Mucosa of stomach (tissue), 1 donor: ENCODE data around the gene CCDC33.

Experiments
- H3K27me3 ChIP-seq: one replicate; pipeline ENCODE4 v1.7.0; 2013; ENCODE audit warnings: mild to moderate bottlenecking, low read length; ENCODE audit not compliant: control insufficient read depth, insufficient read depth
- H3K36me3 ChIP-seq: one replicate; pipeline ENCODE4 v1.7.0; 2013; ENCODE audit warnings: low read length; ENCODE audit not compliant: control insufficient read depth, insufficient read depth
- H3K4me1 ChIP-seq: one replicate; pipeline ENCODE4 v1.7.0; 2013; ENCODE audit warnings: mild to moderate bottlenecking, low read length; ENCODE audit not compliant: control insufficient read depth, insufficient read depth
- H3K4me3 ChIP-seq: one replicate; pipeline ENCODE4 v1.7.0; 2013; ENCODE audit warnings: low read length
- H3K9ac ChIP-seq: one replicate; pipeline ENCODE4 v1.7.0; 2013; ENCODE audit warnings: mild to moderate bottlenecking, low read length, moderate library complexity
- H3K9me3 ChIP-seq: one replicate; pipeline ENCODE4 v1.7.0; 2013; ENCODE audit warnings: mild to moderate bottlenecking, low read length, moderate library complexity; ENCODE audit not compliant: control insufficient read depth
- donor health status: Pancreatic carcinoma.

CCDC33 gene

DNA sequence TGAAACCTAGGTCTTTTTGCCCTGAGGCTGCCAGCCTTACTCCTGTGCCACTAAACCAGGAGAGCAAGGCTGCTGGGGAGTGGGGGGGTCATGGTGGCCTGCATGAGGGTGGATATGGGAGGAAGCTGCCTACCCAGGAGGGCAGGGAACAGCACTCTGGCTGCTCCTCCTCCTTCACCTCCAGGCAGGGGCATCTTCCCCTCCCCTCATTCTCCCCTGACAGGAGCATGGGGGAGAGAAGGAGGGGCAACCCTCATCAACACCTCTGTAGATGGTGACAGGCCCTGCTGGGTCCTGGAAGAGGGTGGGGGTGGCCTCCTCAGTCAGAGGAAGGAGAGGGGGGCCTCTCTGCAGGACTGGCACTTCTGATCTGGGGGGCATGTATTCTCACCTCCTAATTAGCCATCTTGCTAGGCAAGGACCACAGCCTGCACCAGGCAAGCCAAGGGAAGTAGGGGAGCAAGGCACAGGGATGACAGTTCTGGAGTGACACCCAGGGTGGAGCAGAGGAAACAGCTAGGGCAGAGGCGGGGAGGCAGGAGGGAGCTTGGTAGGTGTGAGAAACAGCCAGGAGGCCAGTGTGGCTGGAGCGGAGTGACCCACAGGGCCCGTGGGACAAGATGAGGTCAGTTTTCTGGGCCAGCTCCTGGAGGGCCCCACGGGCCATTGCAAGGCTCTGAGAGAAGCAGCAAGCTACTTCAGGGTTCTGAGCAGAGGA lies 4.9 kb downstream of the CCDC33 start:
- H3K4me1 ChIP-seq, result peaks cover 56% of the 10 kb centered on the region
- no peaks in the 10 kb centered on the region for H3K36me3 ChIP-seq
- peaks cover 5% of the 10 kb centered on the region for H3K27me3 ChIP-seq
- no peaks in the 10 kb centered on the region for H3K9me3 ChIP-seq
- H3K9ac ChIP-seq, result no peak overlapping the region
- H3K4me3 ChIP-seq, result no peak overlapping the region

DNA sequence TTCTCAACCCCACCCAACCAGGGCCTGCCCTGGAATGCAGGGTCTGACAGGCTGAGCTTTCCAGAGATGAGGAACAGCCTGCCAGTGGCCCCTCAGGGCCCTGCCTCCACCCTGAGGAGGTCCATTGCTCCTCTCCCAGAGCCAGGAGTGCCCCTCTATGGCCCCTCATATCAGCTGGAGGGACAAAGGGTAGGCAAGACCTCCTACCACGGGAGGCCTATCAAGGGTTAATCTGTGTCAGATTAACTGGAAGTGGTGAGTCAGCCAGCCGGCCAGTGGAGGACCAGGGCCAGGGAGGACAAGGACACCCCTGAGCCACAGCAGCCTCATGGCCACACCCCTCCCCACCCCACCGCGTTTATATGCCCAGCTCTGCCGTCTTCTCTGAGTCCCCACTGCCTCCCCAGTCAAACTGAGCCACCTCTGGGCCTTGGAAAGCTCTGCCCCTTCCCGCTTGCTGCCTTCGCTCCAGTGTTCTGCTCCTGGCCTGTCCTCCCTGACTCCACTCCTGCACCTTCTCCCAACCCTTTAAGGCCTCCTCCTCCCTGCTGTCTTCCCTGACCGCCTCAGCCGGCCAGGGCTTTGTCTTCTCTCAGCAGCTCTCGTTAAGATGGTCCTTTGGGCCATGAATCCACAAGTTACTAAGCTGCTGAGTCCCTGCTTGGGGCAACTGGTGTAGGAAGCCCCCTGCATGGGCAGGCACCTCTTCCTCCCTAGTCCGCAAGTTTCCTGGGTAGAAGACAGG lies 6.5 kb downstream of the CCDC33 start:
- no peaks in the 10 kb centered on the region for H3K9me3 ChIP-seq
- H3K36me3 ChIP-seq, result no peaks in the 10 kb centered on the region
- no peak overlapping the region for H3K4me3 ChIP-seq
- H3K4me1 ChIP-seq, result peaks cover 48% of the 10 kb centered on the region
- no peak overlapping the region for H3K9ac ChIP-seq
- H3K27me3 ChIP-seq, result peaks cover 5% of the 10 kb centered on the region

DNA sequence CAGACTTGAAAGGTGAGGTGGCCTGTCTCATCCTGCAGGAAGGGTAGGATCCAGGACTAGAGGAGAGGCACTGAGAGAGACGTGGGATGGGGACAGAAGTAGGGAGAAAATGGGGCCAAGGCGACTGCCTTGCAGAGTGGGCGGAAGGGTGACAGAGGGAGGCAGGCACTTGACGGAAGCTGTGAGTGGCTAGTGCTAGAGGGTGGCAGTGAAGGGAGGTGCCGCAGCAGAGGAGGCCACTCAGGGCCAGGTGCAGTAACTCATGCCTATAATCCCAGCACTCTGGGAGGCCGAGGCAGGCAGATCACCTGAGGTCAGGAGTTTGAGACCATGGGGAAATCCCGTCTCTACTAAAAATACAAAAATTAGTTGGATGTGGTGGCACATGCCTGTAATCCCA lies 7.3 kb downstream of the CCDC33 start:
- Histone ChIP-seq H3K4me3 (no peak overlapping the region), H3K4me1 (peaks cover 48% of the 10 kb centered on the region), H3K36me3 (no peaks in the 10 kb centered on the region), H3K27me3 (peaks cover 5% of the 10 kb centered on the region), H3K9ac (no peak overlapping the region), H3K9me3 (no peaks in the 10 kb centered on the region)

DNA sequence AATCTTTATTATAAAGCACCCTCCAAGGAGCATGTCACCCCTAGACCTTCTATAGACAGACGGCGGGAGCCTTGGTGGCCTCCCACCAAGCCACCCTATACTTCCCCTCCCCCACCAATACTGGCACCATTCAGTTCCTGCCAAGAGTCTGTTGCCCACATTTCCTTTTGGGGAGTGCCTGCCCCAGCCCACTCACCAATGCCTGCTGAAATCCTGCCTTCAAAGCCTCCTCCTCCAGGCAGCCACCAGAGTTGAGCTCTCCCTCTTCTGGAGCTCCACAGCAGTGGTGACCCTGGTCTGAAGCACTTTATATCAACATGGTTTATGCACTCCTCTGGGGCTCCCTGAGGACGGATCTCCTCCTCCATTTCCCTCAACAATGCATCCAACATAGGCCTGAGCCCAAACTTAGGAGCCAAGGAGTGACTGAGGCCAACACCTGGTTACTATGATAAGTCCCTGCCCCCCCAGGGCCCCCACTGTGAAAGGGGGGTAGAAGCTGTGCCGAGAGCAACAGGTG lies 8.8 kb downstream of the CCDC33 start:
- Histone ChIP-seq H3K9me3 (no peaks in the 10 kb centered on the region), H3K36me3 (no peaks in the 10 kb centered on the region), H3K4me3 (no peak overlapping the region), H3K9ac (no peak overlapping the region), H3K27me3 (peaks cover 5% of the 10 kb centered on the region), H3K4me1 (peaks cover 36% of the 10 kb centered on the region)

DNA sequence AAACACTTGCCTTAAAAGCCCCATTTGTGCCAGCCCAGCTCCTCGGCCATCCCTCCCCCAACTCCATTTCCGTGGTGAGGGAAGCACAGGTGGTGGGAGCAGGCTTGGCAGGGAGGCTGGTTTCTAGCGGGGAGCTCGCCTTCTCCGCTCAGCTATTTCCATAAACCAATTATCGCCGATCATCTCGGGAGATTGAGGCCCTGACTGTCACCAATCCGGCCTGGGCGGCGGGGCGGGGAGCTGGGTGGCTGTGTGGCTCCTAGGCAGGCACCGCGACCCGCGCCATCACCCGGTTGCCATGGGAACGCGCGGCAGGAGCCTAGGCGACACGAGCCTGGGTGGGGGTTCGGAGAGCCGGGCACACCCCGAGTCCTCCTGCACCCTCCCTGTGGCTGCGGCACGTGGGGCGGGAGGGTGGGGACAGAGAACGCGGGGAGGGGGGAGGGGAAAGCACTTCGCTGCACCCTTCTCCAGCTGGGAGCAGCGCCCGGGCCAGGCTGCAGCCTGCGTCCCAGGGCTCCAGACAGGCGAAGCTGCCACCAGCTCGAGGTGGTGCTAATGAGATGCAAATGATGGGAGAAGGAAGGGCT lies 9.3 kb downstream of the CCDC33 start:
- Histone ChIP-seq H3K4me3 (no peak overlapping the region), H3K9me3 (no peaks in the 10 kb centered on the region), H3K36me3 (no peaks in the 10 kb centered on the region), H3K4me1 (peaks cover 31% of the 10 kb centered on the region), H3K27me3 (peaks cover 5% of the 10 kb centered on the region), H3K9ac (no peak overlapping the region)

DNA sequence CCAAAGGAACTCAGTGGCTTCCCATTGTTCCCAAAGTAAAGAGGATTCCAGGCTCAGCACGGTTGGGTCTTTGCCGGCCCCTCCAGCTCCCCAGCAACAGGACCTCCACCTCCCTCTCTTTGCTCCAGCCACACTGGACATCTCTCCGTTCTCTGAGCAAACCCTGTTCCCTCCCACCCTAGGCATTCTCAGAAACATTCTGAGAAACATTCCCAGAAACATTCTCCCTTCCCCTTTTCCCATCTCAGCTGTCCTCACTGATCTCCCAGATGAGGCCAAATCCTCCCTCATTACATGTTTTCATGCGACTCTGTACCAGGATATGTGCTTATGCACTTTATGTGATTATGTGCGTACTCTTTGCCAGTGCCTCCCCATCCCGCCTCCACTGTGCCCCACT lies 14.1 kb downstream of the CCDC33 start:
- Histone ChIP-seq H3K9me3 (no peaks in the 10 kb centered on the region), H3K27me3 (peaks cover 4% of the 10 kb centered on the region), H3K36me3 (no peaks in the 10 kb centered on the region), H3K9ac (no peak overlapping the region), H3K4me3 (no peak overlapping the region), H3K4me1 (peaks cover 2% of the 10 kb centered on the region)

DNA sequence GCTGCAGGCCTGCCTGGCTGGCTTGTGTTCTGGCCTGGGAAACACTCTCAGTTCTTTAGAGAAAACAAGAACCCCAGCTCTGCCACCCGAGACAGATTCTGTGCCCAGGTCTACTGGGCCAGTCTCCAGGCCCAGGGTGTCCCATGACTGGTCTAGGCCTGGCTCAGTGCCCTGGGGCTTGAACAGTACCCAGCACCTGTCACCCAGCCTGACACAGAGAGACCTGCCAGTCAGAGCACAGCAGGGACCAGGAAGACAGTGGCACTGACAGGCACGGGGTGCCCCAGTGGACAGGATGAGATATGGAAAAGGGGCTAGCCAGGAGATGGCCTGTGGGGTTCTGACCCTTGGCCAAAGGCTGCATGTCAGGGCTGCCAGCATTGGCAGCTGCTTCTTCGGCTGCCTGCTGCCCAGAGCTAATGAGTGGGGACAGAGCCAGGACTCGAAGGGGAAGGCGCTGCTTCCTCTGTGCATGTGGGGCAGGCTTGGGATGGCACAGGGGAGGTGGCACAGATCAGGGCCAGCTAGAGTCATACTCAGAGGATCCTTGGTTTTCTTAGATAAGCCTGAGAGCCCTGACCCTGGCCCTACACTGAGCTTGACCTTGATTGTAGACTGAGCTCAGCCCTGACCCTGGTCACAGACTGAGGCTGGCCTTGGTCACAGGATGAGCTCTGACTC lies 15.1 kb downstream of the CCDC33 start:
- H3K27me3 ChIP-seq, result peaks cover 4% of the 10 kb centered on the region
- H3K36me3 ChIP-seq, result no peaks in the 10 kb centered on the region
- no peak overlapping the region for H3K9ac ChIP-seq
- no peaks in the 10 kb centered on the region for H3K4me1 ChIP-seq
- no peak overlapping the region for H3K4me3 ChIP-seq
- H3K9me3 ChIP-seq, result no peaks in the 10 kb centered on the region

DNA sequence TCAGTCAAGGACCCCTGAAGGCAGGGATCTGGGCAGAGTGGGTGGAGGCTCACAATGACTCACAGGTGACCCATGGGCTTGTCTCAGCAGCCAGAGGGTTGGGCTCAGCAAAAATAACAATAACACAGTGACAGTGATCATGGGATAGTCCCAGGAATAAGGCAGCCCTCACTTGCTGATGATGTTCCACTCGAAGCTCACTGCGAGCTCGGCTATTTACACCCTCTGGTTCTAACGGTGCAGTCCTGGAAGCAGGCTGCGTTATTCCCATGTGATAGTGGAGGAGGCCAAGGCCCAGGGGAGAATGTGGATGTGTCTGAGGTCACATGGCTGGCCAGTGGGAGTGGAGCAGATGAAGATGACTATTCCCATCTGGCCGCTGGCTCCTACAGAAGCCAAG lies 16.2 kb downstream of the CCDC33 start:
- H3K9ac ChIP-seq, result no peak overlapping the region
- H3K4me1 ChIP-seq, result no peaks in the 10 kb centered on the region
- no peak overlapping the region for H3K4me3 ChIP-seq
- H3K9me3 ChIP-seq, result no peaks in the 10 kb centered on the region
- no peaks in the 10 kb centered on the region for H3K36me3 ChIP-seq
- peaks cover 4% of the 10 kb centered on the region for H3K27me3 ChIP-seq

DNA sequence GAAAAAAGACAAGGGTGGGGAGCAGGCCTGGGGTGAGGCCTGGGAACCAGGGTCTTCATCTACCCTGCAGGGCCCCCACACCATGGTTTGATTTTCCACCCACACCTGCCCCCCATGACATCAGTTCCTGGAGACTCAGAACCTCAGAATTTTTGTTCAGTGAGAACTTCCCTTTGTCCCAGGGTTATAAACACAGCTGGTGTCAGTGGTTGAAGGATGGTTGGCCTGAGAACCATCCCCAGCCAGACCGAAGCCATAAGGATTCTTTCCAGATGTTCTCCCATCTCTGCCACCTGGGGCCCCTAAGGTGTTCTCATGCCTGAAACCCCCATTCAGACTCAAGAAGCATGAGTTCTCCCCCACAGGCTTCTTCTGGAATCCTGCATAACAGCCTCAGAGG lies 16.6 kb downstream of the CCDC33 start:
- H3K4me1 ChIP-seq, result no peaks in the 10 kb centered on the region
- peaks cover 4% of the 10 kb centered on the region for H3K27me3 ChIP-seq
- no peaks in the 10 kb centered on the region for H3K9me3 ChIP-seq
- no peak overlapping the region for H3K9ac ChIP-seq
- no peaks in the 10 kb centered on the region for H3K36me3 ChIP-seq
- no peak overlapping the region for H3K4me3 ChIP-seq

DNA sequence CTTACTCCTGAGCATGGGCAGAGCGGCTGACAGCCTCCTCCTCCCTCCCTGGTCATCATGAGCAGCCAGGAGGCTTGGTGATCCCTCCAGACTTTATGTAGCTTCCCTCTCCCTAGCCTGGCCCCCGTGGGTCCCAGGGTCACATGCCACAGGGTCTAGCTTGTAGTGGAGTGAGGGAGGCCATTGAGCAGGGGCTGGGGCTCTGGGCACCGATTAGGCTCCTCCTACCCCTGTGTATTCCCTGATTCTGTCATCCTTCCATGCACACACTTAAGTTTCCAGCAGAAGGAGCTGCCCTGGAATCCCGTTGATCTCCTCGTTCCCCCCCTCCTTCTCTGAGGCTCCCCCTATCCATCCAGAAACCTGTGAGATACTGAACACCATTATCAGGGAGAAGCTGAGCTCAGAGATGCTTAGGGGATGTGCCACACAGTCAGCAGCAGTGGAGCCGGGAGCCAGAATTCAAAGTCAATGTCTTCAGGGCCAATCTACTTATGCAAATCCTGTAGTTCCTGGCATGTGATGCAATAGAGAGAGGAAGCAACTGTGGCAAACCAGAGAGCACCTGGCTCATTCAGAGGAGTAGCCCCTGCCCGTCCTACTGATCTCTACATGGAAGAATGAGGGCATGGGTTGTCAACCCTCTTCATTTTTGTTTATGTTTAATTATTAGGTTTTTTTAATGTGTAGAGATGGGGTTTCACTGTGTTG lies 17.2 kb downstream of the CCDC33 start:
- H3K9ac ChIP-seq, result no peak overlapping the region

DNA sequence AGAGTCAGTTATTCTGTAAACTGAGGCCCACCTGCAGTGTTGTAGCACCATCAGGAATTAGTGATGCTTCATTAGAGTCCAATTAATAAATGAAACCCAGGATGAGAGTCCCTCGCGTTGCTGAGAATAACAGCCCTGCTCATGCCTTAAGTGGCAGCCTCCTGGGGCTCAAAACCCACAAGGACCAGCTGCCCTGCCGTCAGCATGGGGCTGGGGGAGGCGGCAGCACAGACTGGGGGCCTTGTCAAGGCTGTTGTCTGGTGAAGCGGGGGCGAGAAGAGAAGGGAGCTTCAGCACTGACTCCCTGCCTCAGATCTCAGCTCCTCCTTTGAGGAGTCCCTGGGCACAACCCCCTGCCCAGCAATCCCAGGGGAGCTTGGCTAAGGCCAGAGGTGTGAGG lies 21.0 kb downstream of the CCDC33 start:
- peaks cover 7% of the 10 kb centered on the region for H3K27me3 ChIP-seq

More for the DNA sequence above, 17.2 kb downstream of the CCDC33 start:
- H3K4me3 ChIP-seq, result no peak overlapping the region
- peaks cover 4% of the 10 kb centered on the region for H3K27me3 ChIP-seq
- no peaks in the 10 kb centered on the region for H3K36me3 ChIP-seq
- H3K4me1 ChIP-seq, result no peaks in the 10 kb centered on the region
- H3K9me3 ChIP-seq, result no peaks in the 10 kb centered on the region

More for the DNA sequence above, 21.0 kb downstream of the CCDC33 start:
- no peak overlapping the region for H3K9ac ChIP-seq
- no peaks in the 10 kb centered on the region for H3K36me3 ChIP-seq
- no peaks in the 10 kb centered on the region for H3K9me3 ChIP-seq
- no peak overlapping the region for H3K4me3 ChIP-seq
- no peaks in the 10 kb centered on the region for H3K4me1 ChIP-seq
